Endothelial cell of umbilical vein (primary cell): ENCODE results near the gene AUTS2. TPM values are rescaled to one million over a fixed set of nuclear protein-coding genes. Genes with fewer than 3 reads are reported as not detected.

Experiments used
- BruUV-seq: library from RNA; stranded (reverse); fragments of 400-500 nt; replicated peaks from 2 replicates; lab custom pipeline; 2021; lab: Mats Ljungman, UMichigan
- CTCF ChIA-PET: fragments of 300-600, 350-600 bp; sonication (Branson Sonifier 250); formaldehyde crosslinking; loops from one replicate; lab custom pipeline; 2021; ENCODE audit warnings: antibody characterized with exemption, inconsistent platforms; lab: Charles Lee
- POLR2A ChIA-PET: fragments of 300-600, 350-600 bp; sonication (Branson Sonifier 250); formaldehyde crosslinking; loops from one replicate; lab custom pipeline; 2021; ENCODE audit warnings: antibody characterized with exemption, inconsistent platforms; lab: Charles Lee
- DNase-seq: peaks from one replicate; pipeline ENCODE4 v3.0.0-alpha.2; 2011; ENCODE audit warnings: low read depth, low spot score
- FAIRE-seq: peaks from 2 replicates; lab custom pipeline; 2011; peaks lifted over from hg19 to GRCh38; lab: Jason Lieb, UNC
- H2AFZ ChIP-seq: 2 replicates; pipeline ENCODE4 v1.6.0; 2012; ENCODE audit warnings: low read depth, low read length, control low read depth, inconsistent platforms
- H3K27ac ChIP-seq: 2 replicates; pipeline ENCODE4 v1.5.1; 2011; ENCODE audit warnings: low read depth, mild to moderate bottlenecking, control low read depth, low read length, moderate library complexity; ENCODE audit not compliant: insufficient read depth
- H3K27me3 ChIP-seq, 2 experiments: 2 replicates each; pipeline versions ENCODE4 v1.6.0 to v1.6.1; 2011; ENCODE audit warnings: low read length in 2 of 2, mixed read lengths in 1 of 2; ENCODE audit not compliant: control insufficient read depth in 2 of 2, insufficient read depth in 2 of 2
- H3K36me3 ChIP-seq, 2 experiments: 2 replicates in 1 of 2; 3 replicates in 1 of 2; pipeline ENCODE4 v1.5.1; 2011; ENCODE audit warnings: low read length in 2 of 2, mild to moderate bottlenecking in 1 of 2, moderate library complexity in 1 of 2; ENCODE audit not compliant: control insufficient read depth in 2 of 2, insufficient read depth in 2 of 2; ENCODE audit errors: extremely low read depth in 1 of 2
- H3K4me1 ChIP-seq: 3 replicates; pipeline ENCODE4 v1.5.1; 2011; ENCODE audit warnings: mild to moderate bottlenecking, low read length; ENCODE audit not compliant: control insufficient read depth, insufficient read depth; ENCODE audit errors: extremely low read depth
- H3K4me2 ChIP-seq: 2 replicates; pipeline ENCODE4 v1.6.1; 2011; ENCODE audit warnings: low read length, control low read depth, mixed read lengths; ENCODE audit not compliant: insufficient read depth
- H3K4me3 ChIP-seq, 3 experiments: fragments of 200-600 bp in 1 of 3; sonication (generic), shearing (Covaris generic) in 1 of 3; replicated peaks in 1 of 3; 2 replicates each; pipeline ENCODE4 v1.5.1; 2011 to 2016; ENCODE audit warnings: control low read depth in 3 of 3, low read length in 3 of 3, mild to moderate bottlenecking in 2 of 3, inconsistent platforms in 1 of 3, low read depth in 1 of 3, moderate library complexity in 1 of 3; ENCODE audit not compliant: insufficient read depth in 1 of 3
- H3K79me2 ChIP-seq: 2 replicates; pipeline ENCODE4 v1.6.0; 2012; ENCODE audit warnings: low read length, inconsistent platforms; ENCODE audit not compliant: control insufficient read depth, insufficient read depth
- H3K9ac ChIP-seq: replicated peaks from 2 replicates; pipeline ENCODE3; 2011; ENCODE audit warnings: low read length, control low read depth; ENCODE audit not compliant: insufficient read depth; ENCODE audit errors: extremely low read depth
- H3K9me1 ChIP-seq: replicated peaks from 3 replicates; pipeline ENCODE4 v1.6.0; 2011; ENCODE audit warnings: mild to moderate bottlenecking, low read length; ENCODE audit not compliant: control insufficient read depth, insufficient read depth; ENCODE audit errors: extremely low read depth
- H3K9me3 ChIP-seq: replicated peaks from 2 replicates; pipeline ENCODE4 v1.5.1; 2012; ENCODE audit warnings: low read length, inconsistent platforms; ENCODE audit not compliant: control insufficient read depth, insufficient read depth
- H4K20me1 ChIP-seq: replicated peaks from 2 replicates; pipeline ENCODE3; 2011; ENCODE audit warnings: mild to moderate bottlenecking, low read length; ENCODE audit not compliant: control insufficient read depth, insufficient read depth; ENCODE audit errors: extremely low read depth
- CTCF ChIP-seq, 2 donors: IDR thresholded peaks; 1 replicate in 1 of 2; 2 replicates in 1 of 2; pipeline ENCODE4 v1.5.1; 2011; ENCODE audit warnings: low read length in 2 of 2, mild to moderate bottlenecking in 2 of 2, moderate library complexity in 2 of 2, control low read depth in 1 of 2, inconsistent platforms in 1 of 2, low read depth in 1 of 2; ENCODE audit not compliant: insufficient read depth in 1 of 2; ENCODE audit errors: extremely low read depth in 1 of 2
- EZH2 ChIP-seq: IDR thresholded peaks from 2 replicates; pipeline ENCODE4 v1.6.1; 2012; ENCODE audit warnings: borderline replicate concordance, low read depth, mild to moderate bottlenecking, moderate library complexity, low read length, inconsistent platforms; ENCODE audit not compliant: severe bottlenecking
- FOS ChIP-seq: IDR thresholded peaks from 2 replicates; pipeline ENCODE4 v1.6.1; 2011; ENCODE audit warnings: mild to moderate bottlenecking, low read length, moderate library complexity, borderline replicate concordance; ENCODE audit not compliant: insufficient read depth
- GATA2 ChIP-seq: IDR thresholded peaks from 2 replicates; pipeline ENCODE4 v1.7.0; 2011; ENCODE audit warnings: low read depth, mild to moderate bottlenecking, moderate library complexity, mixed read lengths, low read length; ENCODE audit not compliant: insufficient read length, insufficient read depth
- JUN ChIP-seq: IDR thresholded peaks from 2 replicates; pipeline ENCODE4 v1.6.1; 2011; ENCODE audit warnings: borderline replicate concordance, low read depth; ENCODE audit not compliant: insufficient read length, insufficient read depth
- MYC ChIP-seq: IDR thresholded peaks from one replicate; pipeline ENCODE4 v1.6.1; 2011; ENCODE audit warnings: mild to moderate bottlenecking, low read depth, low read length
- POLR2A ChIP-seq: IDR thresholded peaks from 2 replicates; pipeline ENCODE4 v1.6.1; 2012; ENCODE audit warnings: low read depth, mild to moderate bottlenecking, control low read depth, low read length
- POLR2AphosphoS5 ChIP-seq: IDR thresholded peaks from 2 replicates; pipeline ENCODE4 v1.6.1; 2012; ENCODE audit warnings: low read depth, mild to moderate bottlenecking, control low read depth, low read length, moderate library complexity; ENCODE audit not compliant: insufficient read depth
- dilution Hi-C: fragments of 300-500 bp; cut with MboI; formaldehyde crosslinking; loops from one replicate; pipeline ENCODE4 v1.15.0; 2019; ENCODE audit warnings: low sequenced_read_pairs; ENCODE audit not compliant: extremely low pct_ligation_motif_present
- intact Hi-C: fragments of 100-400 bp; cut with micrococcal nuclease; formaldehyde crosslinking; loops from one replicate; pipeline ENCODE4 v1.10.0; 2022
- polyA plus RNA-seq, 4 experiments: library from polyadenylated mRNA; depleted of rRNA in 3 of 4; stranded (reverse) in 3 of 4; unstranded in 1 of 4; fragments of >200 nt; gene quantifications; 2 replicates each; pipeline versions ENCODE4 v1.2.1 to v1.2.3, GENCODE V29; 2011 to 2012; ENCODE audit warnings: missing spikeins in 1 of 4
- total RNA-seq: library from RNA; stranded (reverse); gene quantifications from 2 replicates; pipeline ENCODE4 v1.2.3, GENCODE V29; 2021
- TF ChIP-seq, protein P1 (sequence below): IDR thresholded peaks from 2 replicates; pipeline ENCODE4 v1.6.1; 2011; ENCODE audit not compliant: insufficient read depth, insufficient read length

Gene AUTS2
- total and polyA plus RNA-seq, 2 donors (not counting 3 experiments of a cell fraction or from before 2014, with no cell fraction given): 0.59 to 8.0 TPM

GRCh38 chr7:69847921-69848612 lies 249.8 kb downstream of the AUTS2 start:
- Histone ChIP-seq H3K9me1 (no peaks in the 10 kb centered on the region), H3K27ac (no peak overlapping the region), H3K4me3 (no peak overlapping the region), H4K20me1 (no peaks in the 10 kb centered on the region), H3K36me3 (no peaks in the 10 kb centered on the region), H2AFZ (no peak overlapping the region), H3K4me2 (no peak overlapping the region), H3K27me3 (no peaks in the 10 kb centered on the region), H3K79me2 (no peaks in the 10 kb centered on the region), H3K9ac (no peak overlapping the region), H3K4me1 (no peaks in the 10 kb centered on the region), H3K9me3 (no peaks in the 10 kb centered on the region)
- dilution Hi-C loops (no loop called here), intact Hi-C loops (no loop called here)
- BruUV-seq: no TSS peak
- ChIA-PET POLR2A (no interaction called here), CTCF (no interaction called here)
- DNase-seq (no peak), FAIRE-seq (no peak)
- TF ChIP-seq MYC: no peak
- no peak for TF ChIP-seq CTCF (IDR thresholded peaks at IDR 0.05; ENCODE audit: extremely low read depth in 1 of 2, insufficient read depth in 1 of 2, low read depth in 1 of 2, low read length in 2 of 2)
- TF ChIP-seq FOS: no peak
- TF ChIP-seq, protein P1, sequence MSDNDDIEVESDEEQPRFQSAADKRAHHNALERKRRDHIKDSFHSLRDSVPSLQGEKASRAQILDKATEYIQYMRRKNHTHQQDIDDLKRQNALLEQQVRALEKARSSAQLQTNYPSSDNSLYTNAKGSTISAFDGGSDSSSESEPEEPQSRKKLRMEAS: no peak
- TF ChIP-seq EZH2: no peak
- TF ChIP-seq POLR2A: no peak
- no peak for TF ChIP-seq JUN
- TF ChIP-seq POLR2AphosphoS5: no peak
- TF ChIP-seq GATA2: no peak
